Inflammatory macrophage treated with lipopolysaccharide for 4 hours (primary cell): ENCODE data around the gene ARFGAP1.
"Not testable (repeated sequence)": the region's sequence is repeated elsewhere in the genome, so short reads cannot be mapped to it uniquely, and the experiment has no call there.

Experiments
- DNase-seq: peaks from one replicate; pipeline ENCODE4 v3.0.0-alpha.2; 2020

The ARFGAP1 gene

DNA sequence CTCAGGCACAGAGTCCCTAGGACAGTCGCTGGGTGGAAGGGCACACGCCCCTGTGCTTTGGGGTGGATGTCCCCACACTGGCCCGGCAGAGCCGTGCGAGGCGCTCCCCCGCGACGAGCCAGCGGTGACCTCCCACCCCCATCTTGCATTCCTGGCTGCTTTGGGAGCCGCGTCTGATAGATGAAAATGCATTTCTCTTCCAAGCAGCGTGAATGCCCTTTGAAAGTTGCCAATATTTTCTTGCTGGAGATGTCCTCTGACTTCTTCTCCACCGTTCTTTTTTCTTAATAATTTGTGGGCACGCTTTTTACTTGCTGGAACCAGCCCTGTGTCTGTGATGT is 50.3 kb downstream of the ARFGAP1 start:
- no peak for DNase-seq

DNA sequence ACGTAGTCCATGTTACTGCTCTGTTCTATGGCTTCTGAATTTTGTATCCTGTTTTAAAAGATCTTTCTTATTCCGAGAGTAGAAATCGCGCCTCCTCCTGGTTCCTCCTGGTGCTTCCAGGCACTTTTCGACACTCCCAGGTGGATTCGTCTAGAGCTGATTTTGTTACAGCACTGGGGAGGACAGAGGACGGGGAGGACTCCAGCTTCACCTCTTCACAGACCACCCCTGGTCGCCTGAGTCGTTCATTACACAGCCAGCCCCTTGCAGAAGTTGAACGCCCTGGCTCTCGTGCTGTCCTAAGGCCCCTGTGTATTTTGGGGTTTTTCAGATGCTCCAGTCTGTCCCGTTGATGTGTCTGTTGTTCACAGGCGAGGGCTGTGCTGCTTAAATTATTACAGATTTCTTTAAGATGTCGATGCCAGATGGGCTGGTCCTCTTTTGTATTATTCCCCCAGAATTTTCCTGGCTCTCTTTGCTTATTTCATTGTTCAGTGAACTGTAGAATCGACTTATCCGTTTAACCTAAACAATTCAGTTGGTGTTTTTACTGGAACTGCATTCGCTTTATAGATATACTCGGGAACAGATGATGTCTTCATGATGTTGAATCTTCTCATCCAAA is 50.9 kb downstream of the ARFGAP1 start:
- DNase-seq, result no peak

GRCh38 chr20:63325021-63325471 is 52.4 kb downstream of the ARFGAP1 start:
- DNase-seq, result no peak

- DNase-seq, result no peak
Measured at GRCh38 chr20:63325554-63326313, 53.1 kb downstream of the ARFGAP1 start.

- DNase-seq, result peak; percentile 4
Measured at GRCh38 chr20:63326314-63327230, 54.0 kb downstream of the ARFGAP1 start.

DNA sequence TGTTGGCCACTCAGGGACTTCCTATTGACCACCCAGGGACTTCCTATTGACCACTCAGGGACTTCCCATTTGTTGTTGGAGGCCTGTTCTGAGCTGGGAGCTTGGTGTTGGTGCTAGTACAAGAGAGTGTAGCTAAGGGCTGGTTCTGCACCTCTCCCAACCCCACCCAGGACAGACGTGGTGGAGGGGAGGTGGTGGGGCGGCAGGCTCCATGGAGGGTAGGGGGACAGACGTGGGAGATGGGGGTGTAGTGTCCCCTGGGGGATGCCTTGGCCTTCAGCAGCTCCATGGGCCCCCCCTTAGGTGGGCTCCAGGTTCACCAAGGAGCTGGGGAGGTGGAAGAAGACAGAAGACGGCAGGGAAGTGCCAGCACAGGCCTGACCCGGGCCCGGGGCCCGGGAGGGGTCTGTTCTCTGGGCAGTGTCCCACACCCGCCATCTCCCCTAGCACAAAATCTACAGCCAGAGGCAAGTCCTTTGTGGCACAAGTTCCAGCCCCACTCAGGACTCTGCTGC is 54.7 kb downstream of the ARFGAP1 start:
- no peak for DNase-seq

DNA sequence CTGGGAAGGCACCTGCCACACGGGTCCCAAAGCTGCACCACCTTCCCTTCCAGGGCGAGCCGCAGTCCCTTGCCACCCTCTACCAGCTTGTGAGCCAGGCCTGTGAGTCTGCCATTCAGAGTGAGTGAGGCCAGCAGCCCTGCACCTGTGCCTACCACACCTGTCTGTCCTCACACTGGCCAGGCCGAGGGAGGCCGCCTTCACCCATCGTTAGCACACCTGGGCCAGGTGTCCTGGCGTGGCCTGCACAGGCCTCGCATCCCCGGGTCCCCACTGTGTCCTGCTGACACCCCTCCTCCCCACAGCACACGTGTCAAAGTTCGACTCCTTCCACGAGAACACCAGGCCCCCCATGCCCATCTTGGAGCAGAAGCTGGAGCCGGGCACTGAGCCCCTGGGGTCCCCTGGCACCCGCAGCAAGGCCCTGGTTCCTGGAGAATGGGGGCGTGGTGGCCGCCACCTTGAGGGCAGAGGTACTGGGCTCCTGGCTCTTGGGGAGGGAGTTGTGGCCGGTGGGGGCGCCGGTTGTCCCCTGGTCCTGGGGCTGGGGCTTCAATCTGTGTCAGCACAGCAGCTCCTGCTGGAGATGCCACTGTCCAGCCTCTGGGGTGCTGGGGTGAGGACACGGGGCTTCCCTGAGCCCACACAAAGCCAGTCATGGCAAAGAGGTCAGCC is 55.5 kb downstream of the ARFGAP1 start:
- no peak for DNase-seq

- DNase-seq, result no peak
Measured at GRCh38 chr20:63328718-63329275, 56.2 kb downstream of the ARFGAP1 start.

DNA sequence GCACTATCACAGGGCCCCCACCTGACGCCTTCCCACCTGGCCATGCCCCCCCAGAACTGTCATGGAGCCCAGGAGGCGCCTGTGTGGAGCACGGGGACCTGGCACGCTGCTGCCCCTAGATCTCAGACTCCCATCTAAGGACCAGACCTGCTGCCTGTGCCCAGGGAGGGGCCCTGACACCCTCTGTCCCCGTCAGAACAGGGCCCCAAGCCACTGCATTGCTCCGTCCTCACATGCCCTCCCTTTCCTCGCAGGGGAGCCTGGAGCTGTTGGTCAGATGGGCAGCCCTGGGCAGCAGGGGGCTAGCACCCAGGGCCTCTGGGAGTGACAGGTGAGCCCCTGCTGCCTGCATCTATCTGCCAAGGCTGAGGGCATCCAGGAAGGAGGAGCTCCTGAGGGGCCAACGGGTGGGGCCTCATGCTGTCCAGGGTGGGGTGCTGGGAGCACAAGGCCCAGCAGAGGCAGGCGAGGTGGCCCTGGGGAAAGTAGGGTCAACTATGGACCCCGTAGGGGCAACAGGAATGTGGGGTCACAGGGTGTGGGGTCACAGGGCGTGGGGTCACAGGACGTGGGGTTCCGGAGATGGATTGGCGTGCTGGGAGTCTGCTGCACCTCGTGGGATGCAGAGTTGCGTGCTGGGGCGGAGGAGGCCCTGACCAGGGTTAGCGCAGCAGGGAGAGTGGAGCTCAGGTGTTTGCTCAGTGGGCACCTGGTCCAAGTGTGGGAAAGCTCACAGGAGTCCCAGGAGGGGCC is 56.9 kb downstream of the ARFGAP1 start:
- no peak for DNase-seq

- no peak for DNase-seq
Measured at GRCh38 chr20:63330084-63330760, 57.6 kb downstream of the ARFGAP1 start.

GRCh38 chr20:63330940-63331339 is 58.3 kb downstream of the ARFGAP1 start:
- no peak for DNase-seq

- DNase-seq, result no peak
Measured at GRCh38 chr20:63331741-63332400, 59.3 kb downstream of the ARFGAP1 start.

DNA sequence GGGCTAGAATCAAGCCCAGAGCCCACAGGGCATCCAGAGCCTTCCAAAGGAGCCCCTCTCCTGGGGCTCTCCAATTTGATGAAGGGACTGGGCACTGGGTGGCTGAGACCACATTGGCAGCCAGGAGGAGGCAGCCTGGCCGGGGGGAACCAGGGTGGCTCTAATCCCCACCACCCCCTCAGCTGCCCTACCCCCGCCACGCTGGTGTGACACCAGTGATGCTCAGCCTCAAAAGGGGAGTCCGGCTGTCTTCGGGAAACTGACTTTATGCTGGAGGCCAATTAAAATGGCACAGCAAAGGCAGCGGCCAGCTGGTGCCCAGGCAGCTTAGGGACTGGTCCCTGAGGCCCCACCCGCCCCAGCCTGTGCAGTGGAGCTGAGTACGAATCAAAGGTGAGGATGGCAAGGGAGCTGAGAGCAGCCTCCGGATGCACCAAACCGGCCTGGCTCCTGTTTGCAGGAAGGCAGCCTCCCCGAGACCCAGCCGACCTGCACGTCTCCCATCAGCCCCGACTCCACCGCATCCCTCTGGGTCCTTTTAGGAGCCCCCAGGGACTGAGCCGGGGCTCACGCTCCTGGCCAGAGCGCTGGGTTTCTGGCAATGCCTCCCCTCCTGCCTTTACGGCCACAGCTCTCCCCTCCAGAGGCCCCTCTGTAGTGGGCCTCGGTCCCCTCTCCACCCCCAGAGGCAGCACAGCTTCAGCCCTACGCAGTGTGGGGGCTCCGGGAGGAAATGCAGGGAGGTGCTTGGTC is 60.1 kb downstream of the ARFGAP1 start:
- DNase-seq, result no peak

DNA sequence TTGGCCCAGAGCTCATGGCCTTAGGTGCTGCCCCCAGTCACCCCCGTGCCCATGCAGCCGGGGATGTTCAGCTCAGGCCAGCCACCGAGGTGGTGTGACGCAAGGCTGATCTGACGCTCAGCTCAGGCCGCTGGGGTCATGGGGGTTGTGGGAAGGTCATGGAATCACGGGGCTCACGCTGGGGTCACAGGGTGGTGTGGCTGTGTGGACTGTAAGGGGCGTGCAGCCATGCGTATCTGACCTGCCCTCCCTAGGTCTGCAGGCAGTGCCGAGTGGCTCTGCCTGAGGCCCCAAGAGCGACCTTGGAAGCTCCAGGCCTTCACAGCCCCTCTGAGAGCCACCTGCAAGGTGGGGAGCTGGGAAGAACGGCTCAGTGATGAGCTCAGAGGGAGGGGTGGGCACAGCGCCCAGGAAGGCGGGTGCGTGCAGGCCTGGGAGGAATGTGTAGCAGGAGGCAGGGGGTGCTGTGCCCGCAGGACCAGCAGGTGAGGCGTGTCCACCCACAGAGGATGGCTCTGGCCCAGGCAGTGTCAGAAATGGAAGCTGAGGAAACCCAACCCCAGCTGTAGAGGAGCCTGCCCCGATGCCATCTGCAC is 60.7 kb downstream of the ARFGAP1 start:
- no peak for DNase-seq

- DNase-seq, result no peak
Measured at GRCh38 chr20:63334356-63334755, 61.7 kb downstream of the ARFGAP1 start.

- not testable (repeated sequence) for DNase-seq
Measured at GRCh38 chr20:63335060-63335459, 62.4 kb downstream of the ARFGAP1 start.

DNA sequence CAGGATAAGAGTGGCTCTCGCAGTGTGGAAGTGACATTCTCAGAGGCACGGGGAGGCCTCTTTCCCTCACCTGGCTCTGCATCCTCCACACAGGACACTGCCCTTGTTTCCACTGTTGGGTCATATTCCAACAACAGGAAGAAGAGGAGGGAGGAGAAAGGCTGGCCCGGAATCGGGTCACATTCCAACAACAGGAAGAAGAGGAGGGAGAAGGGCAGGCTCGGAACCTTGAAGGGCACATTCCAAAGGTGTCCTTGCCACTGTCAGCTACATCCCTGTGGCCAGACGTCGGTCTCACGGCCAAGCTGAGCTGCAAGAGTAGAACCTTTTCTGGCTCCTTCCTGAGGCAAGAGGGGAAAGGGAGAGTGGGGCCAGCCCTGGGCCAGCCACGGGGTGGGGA is 63.1 kb downstream of the ARFGAP1 start:
- no peak for DNase-seq

- DNase-seq, result no peak
Measured at GRCh38 chr20:63336232-63336752, 63.7 kb downstream of the ARFGAP1 start.
